Endothelial cell of umbilical vein (primary cell): Measurements from ENCODE around the gene UNC93B1.

ENCODE experiments used
- CTCF ChIP-seq, 2 donors: IDR thresholded peaks; 1 replicate in 1 of 2; 2 replicates in 1 of 2; pipeline ENCODE4 v1.5.1; 2011; ENCODE audit warnings: low read length in 2 of 2, mild to moderate bottlenecking in 2 of 2, moderate library complexity in 2 of 2, control low read depth in 1 of 2, inconsistent platforms in 1 of 2, low read depth in 1 of 2; ENCODE audit not compliant: insufficient read depth in 1 of 2; ENCODE audit errors: extremely low read depth in 1 of 2
- POLR2A ChIP-seq: IDR thresholded peaks from 2 replicates; pipeline ENCODE4 v1.6.1; 2012; ENCODE audit warnings: low read depth, mild to moderate bottlenecking, control low read depth, low read length

- no peak for TF ChIP-seq CTCF (IDR thresholded peaks at IDR 0.05; ENCODE audit: extremely low read depth in 1 of 2, insufficient read depth in 1 of 2, low read depth in 1 of 2, low read length in 2 of 2)
- TF ChIP-seq POLR2A: no peak
Measured at GRCh38 chr11:68007498-68008380, 3.8 kb upstream of the UNC93B1 start.
